HG02884 (cell line): ENCODE results near the gene HIVEP3.

Experiments
- ATAC-seq: cut with Tn5 transposase; IDR thresholded peaks from one replicate; pipeline ENCODE4 v1.9.1; 2021; ENCODE audit warnings: mild to moderate bottlenecking, moderate library complexity; ENCODE audit not compliant: unreplicated experiment

Gene HIVEP3

GRCh38 chr1:41461790-41462679 lies 456.7 kb downstream of the HIVEP3 start:
- no peak for ATAC-seq

DNA sequence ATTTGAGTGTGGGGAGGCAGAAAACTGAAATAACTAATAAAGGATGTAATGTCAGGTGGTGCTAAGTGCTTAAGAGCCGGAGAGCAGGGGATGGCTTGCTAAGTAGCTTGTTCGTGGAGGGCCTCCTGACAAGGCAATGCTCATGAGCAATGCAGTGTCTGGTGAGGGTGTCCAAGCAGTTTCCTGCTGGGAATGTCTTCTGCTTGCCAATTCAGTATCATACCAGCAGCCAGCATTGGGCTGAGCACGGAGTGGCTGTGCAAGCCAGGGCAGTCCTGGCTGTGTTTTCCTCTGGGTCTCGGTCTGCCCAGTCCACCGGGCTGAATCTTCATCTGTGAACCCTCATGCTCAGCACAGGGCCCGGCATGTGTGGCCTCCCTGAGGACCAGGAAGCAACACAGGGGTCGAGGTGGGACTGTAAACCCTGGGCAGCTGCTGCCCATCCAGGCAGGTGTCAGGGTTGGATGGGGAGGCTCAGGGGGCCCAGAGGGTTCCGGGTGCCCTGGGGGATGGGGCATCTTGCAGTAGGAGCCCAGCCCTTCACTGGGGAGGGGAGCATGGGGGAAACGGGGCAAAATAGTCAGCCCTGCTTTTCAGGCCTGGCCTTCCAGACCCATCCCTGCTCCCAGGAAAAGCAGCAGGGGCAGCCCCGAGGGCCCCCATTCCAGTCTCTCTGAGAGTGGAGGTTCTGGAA lies 461.7 kb downstream of the HIVEP3 start:
- ATAC-seq, result no peak
